ENCODE results near the gene KAT2B. TPM values are rescaled to one million over a fixed set of nuclear protein-coding genes. Genes with fewer than 3 reads are reported as not detected.

KAT2B gene
- total RNA-seq, 2 donors from 2014 or later: 14.5 to 25.2 TPM

DNA sequence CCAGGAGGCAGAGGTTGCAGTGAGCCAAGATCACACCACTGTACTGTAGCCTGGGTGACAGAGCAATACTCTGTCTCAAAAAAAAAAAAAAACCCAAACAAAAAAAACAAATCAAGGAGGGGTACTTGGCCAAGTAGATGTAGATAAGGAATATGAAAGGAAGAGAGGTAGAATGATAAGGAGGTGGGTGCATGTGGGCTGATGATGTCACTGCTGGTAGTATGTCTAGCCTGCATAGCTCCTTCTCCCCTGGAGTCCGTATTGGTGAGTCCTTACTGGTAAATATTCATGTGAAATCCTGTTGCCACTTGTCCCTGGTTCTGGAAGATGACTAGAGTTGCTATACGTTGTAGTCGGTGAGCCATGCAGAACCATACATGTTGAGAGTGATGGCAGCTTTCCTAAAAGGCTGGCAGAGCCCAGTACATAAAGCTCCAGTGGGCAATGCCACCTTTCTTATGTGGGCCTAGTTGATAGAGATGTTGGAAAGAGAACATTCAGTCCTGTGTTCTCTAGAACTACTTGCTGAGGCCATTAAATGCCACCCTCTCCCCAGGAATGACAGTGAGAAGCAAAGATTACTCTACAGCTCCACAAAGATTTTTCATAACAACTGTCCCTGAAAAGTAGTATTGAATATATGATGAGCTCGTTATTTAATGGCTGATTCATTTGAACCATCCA is 11.0 kb downstream of the KAT2B start:
- intact Hi-C loops (cut with DNase I): no loop called here
- ATAC-seq (no peak), DNase-seq (no peak)
- Histone ChIP-seq H3K9me3 (no peaks in the 10 kb centered on the region), H3K4me3 (no peak overlapping the region), H3K27ac (no peak overlapping the region), H3K27me3 (no peaks in the 10 kb centered on the region), H3K36me3 (replicated peaks in 1 of 2; ENCODE audit: insufficient read depth in 1 of 2, low read depth in 2 of 2) (no peaks in the 10 kb centered on the region), H3K4me1 (peaks cover 14% of the 10 kb centered on the region)
- 81 to 90% methylated on average over 4 of the region's 4 CpGs for WGBS, 2 donors
- TF ChIP-seq, protein P1, sequence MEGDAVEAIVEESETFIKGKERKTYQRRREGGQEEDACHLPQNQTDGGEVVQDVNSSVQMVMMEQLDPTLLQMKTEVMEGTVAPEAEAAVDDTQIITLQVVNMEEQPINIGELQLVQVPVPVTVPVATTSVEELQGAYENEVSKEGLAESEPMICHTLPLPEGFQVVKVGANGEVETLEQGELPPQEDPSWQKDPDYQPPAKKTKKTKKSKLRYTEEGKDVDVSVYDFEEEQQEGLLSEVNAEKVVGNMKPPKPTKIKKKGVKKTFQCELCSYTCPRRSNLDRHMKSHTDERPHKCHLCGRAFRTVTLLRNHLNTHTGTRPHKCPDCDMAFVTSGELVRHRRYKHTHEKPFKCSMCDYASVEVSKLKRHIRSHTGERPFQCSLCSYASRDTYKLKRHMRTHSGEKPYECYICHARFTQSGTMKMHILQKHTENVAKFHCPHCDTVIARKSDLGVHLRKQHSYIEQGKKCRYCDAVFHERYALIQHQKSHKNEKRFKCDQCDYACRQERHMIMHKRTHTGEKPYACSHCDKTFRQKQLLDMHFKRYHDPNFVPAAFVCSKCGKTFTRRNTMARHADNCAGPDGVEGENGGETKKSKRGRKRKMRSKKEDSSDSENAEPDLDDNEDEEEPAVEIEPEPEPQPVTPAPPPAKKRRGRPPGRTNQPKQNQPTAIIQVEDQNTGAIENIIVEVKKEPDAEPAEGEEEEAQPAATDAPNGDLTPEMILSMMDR (IDR thresholded peaks at IDR 0.05): no peak
- no peak for TF ChIP-seq POLR2A (IDR thresholded peaks at IDR 0.05)

DNA sequence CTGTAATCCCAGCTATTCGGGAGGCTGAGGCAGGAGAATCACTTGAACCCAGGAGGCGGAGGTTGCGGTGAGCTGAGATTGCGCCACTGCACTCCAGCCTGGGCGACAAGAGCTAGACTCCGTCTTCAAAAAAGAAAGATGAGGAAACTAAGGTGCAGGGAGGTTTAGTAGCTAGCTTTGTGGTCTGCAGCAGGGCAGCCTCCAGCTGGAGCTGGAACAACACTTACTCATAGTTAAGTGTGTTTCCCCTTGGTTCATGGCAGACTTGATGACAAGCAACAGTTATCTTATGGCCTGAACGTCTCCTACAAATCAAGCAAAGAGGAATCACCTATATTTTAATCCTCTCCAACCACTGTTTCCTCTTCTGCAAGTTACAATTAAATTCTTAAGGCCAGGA is 12.6 kb downstream of the KAT2B start:
- intact Hi-C loops (cut with DNase I): no loop called here
- TF ChIP-seq POLR2A (IDR thresholded peaks at IDR 0.05): no peak
- TF ChIP-seq, protein P1 (IDR thresholded peaks at IDR 0.05): no peak
- 90 to 93% methylated on average over 7 of the region's 7 CpGs for WGBS, 2 donors

DNA sequence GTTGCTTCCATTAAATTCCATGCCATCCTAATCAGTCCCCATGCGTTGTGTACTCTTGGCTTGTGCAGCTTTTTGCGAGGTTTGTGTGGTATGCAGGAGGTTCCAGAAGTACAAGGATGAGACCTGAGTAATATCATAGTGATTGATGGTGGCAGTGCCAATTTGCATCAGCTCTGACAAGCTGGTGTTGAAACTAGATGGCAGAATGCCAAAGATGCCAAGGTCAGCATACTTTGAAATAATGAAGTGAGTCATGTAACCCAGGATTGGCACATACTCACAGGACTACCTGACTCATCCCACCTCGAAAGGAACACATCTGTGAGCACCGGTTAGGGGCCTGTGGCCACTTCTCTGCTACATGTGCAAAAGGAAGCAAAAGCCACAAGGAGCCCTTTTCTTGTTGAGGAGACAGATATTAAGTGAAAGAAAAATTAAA is 14.3 kb downstream of the KAT2B start:
- Histone ChIP-seq H3K27ac (peak overlapping the region in 2 of 4 donors; percentile 15 to 65), H3K4me1 (peaks cover 31% of the 10 kb centered on the region), H3K9me3 (no peaks in the 10 kb centered on the region), H3K27me3 (no peaks in the 10 kb centered on the region), H3K4me3 (no peak overlapping the region), H3K36me3 (replicated peaks in 1 of 2; ENCODE audit: insufficient read depth in 1 of 2, low read depth in 2 of 2) (no peaks in the 10 kb centered on the region)
- intact Hi-C loops (cut with DNase I): no loop called here
- no peak for TF ChIP-seq POLR2A (IDR thresholded peaks at IDR 0.05)
- TF ChIP-seq, protein P1 (IDR thresholded peaks at IDR 0.05): no peak
- DNase-seq (peak; percentile 48 to 85 (median 69)), ATAC-seq (peak; percentile 84)
- WGBS, 2 donors: 37 to 46% methylated on average over 4 of the region's 4 CpGs

More for the DNA sequence above, 12.6 kb downstream of the KAT2B start:
- ATAC-seq (no peak), DNase-seq (no peak)
- Histone ChIP-seq H3K27ac (no peak overlapping the region), H3K4me3 (no peak overlapping the region), H3K36me3 (replicated peaks in 1 of 2; ENCODE audit: insufficient read depth in 1 of 2, low read depth in 2 of 2) (no peaks in the 10 kb centered on the region), H3K9me3 (no peaks in the 10 kb centered on the region), H3K4me1 (peaks cover 28% of the 10 kb centered on the region), H3K27me3 (no peaks in the 10 kb centered on the region)

DNA sequence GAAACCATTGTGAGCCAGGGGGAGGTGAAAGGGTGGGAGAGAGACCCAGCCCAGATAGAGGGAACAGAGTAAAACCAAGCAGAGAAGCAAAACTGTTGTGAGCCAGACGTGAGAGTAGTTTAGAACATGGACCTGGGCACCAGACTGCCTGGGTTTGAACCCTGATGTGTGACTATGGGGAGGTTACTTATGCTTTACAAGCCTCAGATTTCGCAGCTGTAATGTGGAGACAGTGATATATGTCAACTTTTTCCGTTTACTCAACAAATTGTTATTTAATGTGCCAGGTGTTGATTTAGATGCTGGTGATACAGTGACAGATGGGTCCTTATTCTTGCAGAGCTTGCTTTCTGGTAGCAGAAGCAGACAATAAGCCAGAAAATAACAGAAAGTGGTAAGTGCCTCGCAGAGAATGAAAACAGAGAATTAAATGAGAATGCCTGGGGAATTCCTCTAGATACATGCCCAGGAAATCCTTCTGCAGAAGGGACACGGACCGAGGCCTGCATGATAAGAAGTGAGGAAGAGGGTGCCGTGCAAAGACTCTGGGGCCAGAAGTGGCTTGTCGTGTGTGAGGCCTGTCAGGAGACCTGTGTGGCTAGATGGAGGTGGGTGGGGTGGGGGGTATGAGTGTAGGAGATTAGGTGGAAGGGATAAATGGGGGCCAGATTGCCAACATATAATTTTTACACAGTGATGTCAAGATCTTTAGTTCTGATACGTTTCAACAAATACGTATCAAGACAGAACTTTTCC is 15.0 kb downstream of the KAT2B start:
- ATAC-seq (no peak), DNase-seq (no peak)
- intact Hi-C loops (cut with DNase I): no loop called here
- peaks cover 31% of the 10 kb centered on the region for H3K4me1 ChIP-seq
- no peak overlapping the region for H3K4me3 ChIP-seq
- 63 to 66% methylated on average over 10 of the region's 10 CpGs for WGBS, 2 donors
- H3K27ac ChIP-seq: peak overlapping the region in 3 of 4 donors; percentile 15 to 65 (median 17)
- TF ChIP-seq, protein P1 (IDR thresholded peaks at IDR 0.05): no peak
- TF ChIP-seq POLR2A (IDR thresholded peaks at IDR 0.05): no peak
- no peaks in the 10 kb centered on the region for H3K36me3 ChIP-seq (replicated peaks in 1 of 2; ENCODE audit: insufficient read depth in 1 of 2, low read depth in 2 of 2)
- H3K9me3 ChIP-seq: no peaks in the 10 kb centered on the region
- H3K27me3 ChIP-seq: no peaks in the 10 kb centered on the region
